ENCODE data around the gene SORBS1. TPM values are rescaled to one million over a fixed set of nuclear protein-coding genes. Genes with fewer than 3 reads are reported as not detected.

Gene SORBS1
- total RNA-seq, 1 donor from 2014 or later, result 16.1 TPM

DNA sequence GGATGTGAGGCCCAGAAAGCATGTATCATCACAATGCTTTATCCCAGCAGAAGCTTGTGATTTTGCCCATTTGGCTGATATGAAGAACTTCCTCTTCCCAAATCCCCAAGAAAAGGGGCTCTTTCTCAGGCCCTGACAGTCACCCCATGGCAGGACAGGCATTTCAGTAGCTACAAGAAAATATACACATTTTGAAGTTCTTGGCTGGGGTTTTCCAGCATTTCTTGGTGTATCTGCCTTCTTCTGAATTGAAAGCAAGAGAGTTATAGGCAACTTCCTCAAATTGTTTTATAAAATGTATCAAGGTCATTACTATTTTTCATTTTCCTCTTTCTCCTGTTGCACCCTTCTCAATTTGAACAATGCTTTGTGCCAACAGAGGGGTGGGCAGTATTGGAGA lies 207.1 kb downstream of the SORBS1 start:
- peaks cover 3% of the 10 kb centered on the region for H3K4me1 Mint-ChIP-seq
- H3K27ac Mint-ChIP-seq, result no peak overlapping the region
- H3K27me3 ChIP-seq, result no peaks in the 10 kb centered on the region
- no peak overlapping the region for H3K27ac ChIP-seq
- DNase-seq (ENCODE audit: low spot score), result no peak
- peaks cover 3% of the 10 kb centered on the region for H3K27me3 Mint-ChIP-seq (ENCODE audit: insufficient read depth, low read depth)
- no peaks in the 10 kb centered on the region for H3K79me2 ChIP-seq (ENCODE audit: low read depth)
- no peak overlapping the region for H3K4me2 ChIP-seq
- H3K9me3 Mint-ChIP-seq, result no peaks in the 10 kb centered on the region
- peaks cover 7% of the 10 kb centered on the region for H3K4me1 ChIP-seq
- H3K36me3 ChIP-seq, result no peaks in the 10 kb centered on the region
- no peaks in the 10 kb centered on the region for H3F3A ChIP-seq (ENCODE audit: low read depth)
- H3K4me3 Mint-ChIP-seq, result no peak overlapping the region
- H3K9me3 ChIP-seq (ENCODE audit: low read depth), result no peaks in the 10 kb centered on the region
- H3K9ac ChIP-seq, result no peak overlapping the region
- TF ChIP-seq EZH2 (IDR thresholded peaks at IDR 0.05) (no peak), EZH2phosphoT487 (IDR thresholded peaks at IDR 0.05) (no peak)
- TF ChIP-seq, protein P1, sequence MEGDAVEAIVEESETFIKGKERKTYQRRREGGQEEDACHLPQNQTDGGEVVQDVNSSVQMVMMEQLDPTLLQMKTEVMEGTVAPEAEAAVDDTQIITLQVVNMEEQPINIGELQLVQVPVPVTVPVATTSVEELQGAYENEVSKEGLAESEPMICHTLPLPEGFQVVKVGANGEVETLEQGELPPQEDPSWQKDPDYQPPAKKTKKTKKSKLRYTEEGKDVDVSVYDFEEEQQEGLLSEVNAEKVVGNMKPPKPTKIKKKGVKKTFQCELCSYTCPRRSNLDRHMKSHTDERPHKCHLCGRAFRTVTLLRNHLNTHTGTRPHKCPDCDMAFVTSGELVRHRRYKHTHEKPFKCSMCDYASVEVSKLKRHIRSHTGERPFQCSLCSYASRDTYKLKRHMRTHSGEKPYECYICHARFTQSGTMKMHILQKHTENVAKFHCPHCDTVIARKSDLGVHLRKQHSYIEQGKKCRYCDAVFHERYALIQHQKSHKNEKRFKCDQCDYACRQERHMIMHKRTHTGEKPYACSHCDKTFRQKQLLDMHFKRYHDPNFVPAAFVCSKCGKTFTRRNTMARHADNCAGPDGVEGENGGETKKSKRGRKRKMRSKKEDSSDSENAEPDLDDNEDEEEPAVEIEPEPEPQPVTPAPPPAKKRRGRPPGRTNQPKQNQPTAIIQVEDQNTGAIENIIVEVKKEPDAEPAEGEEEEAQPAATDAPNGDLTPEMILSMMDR (IDR thresholded peaks at IDR 0.05), result no peak
- H3K36me3 Mint-ChIP-seq, result no peaks in the 10 kb centered on the region
- H2AFZ ChIP-seq (replicated peaks), result no peak overlapping the region
- no peak overlapping the region for H3K4me3 ChIP-seq
- no peaks in the 10 kb centered on the region for H4K20me1 ChIP-seq (ENCODE audit: low read depth)

DNA sequence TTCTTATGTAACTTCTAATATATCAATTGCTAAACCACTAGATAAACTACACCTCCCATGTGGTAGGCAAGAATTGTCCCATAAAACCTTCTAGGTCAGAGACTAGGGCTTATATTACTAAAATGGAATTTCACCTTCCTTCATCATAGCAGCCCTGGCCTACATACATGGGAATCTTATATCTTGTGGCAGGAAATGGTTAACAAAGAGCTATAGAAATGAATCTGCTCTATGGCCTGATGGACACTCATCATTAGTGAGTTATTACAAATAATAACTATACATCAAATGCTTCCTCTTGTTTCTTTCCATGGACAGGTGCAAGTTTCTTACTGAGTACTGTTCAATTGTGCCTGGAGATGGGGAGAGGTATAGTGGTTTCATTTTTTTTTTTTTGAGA lies 208.0 kb downstream of the SORBS1 start:
- Histone ChIP-seq H3F3A (ENCODE audit: low read depth) (no peaks in the 10 kb centered on the region), H2AFZ (replicated peaks) (no peak overlapping the region), H3K27me3 (no peaks in the 10 kb centered on the region), H3K4me1 (peaks cover 7% of the 10 kb centered on the region), H3K27ac (no peak overlapping the region), H3K36me3 (no peaks in the 10 kb centered on the region), H3K4me2 (no peak overlapping the region), H3K79me2 (ENCODE audit: low read depth) (no peaks in the 10 kb centered on the region), H4K20me1 (ENCODE audit: low read depth) (no peaks in the 10 kb centered on the region), H3K9me3 (ENCODE audit: low read depth) (no peaks in the 10 kb centered on the region), H3K4me3 (no peak overlapping the region), H3K9ac (no peak overlapping the region)
- Mint-ChIP-seq H3K27me3 (ENCODE audit: insufficient read depth, low read depth) (peaks cover 3% of the 10 kb centered on the region), H3K4me3 (no peak overlapping the region), H3K4me1 (peaks cover 3% of the 10 kb centered on the region), H3K27ac (no peak overlapping the region), H3K36me3 (no peaks in the 10 kb centered on the region), H3K9me3 (no peaks in the 10 kb centered on the region)
- DNase-seq (ENCODE audit: low spot score), result no peak
- no peak for TF ChIP-seq EZH2phosphoT487 (IDR thresholded peaks at IDR 0.05)
- no peak for TF ChIP-seq EZH2 (IDR thresholded peaks at IDR 0.05)
- TF ChIP-seq, protein P1 (IDR thresholded peaks at IDR 0.05), result no peak

DNA sequence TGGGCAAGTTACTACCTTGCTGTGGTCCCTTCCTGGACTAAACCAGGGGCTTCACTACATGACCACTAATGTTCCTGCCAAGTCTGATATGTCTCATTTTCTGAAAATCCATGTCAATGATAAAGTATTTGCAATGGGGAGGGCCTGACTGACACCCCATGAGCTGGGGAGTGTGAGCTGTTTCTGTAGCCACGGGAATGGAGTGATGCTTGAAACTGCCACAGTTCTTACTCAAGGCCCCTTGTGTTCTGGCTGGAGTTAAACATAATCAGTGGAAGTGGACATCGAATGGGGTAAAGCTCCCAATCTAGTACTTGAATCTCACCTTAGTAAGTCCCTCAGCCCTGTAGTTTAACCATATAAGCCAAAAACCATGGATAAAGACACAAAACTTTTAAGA lies 208.5 kb downstream of the SORBS1 start:
- Histone ChIP-seq H3K4me3 (no peak overlapping the region), H3K27ac (no peak overlapping the region), H2AFZ (replicated peaks) (no peak overlapping the region), H3K9ac (no peak overlapping the region), H3K4me1 (peaks cover 7% of the 10 kb centered on the region), H3K36me3 (no peaks in the 10 kb centered on the region), H4K20me1 (ENCODE audit: low read depth) (no peaks in the 10 kb centered on the region), H3K9me3 (ENCODE audit: low read depth) (no peaks in the 10 kb centered on the region), H3F3A (ENCODE audit: low read depth) (no peaks in the 10 kb centered on the region), H3K27me3 (no peaks in the 10 kb centered on the region), H3K4me2 (no peak overlapping the region), H3K79me2 (ENCODE audit: low read depth) (no peaks in the 10 kb centered on the region)
- no peaks in the 10 kb centered on the region for H3K9me3 Mint-ChIP-seq
- H3K4me1 Mint-ChIP-seq, result peaks cover 3% of the 10 kb centered on the region
- H3K27me3 Mint-ChIP-seq (ENCODE audit: insufficient read depth, low read depth), result no peaks in the 10 kb centered on the region
- H3K36me3 Mint-ChIP-seq, result no peaks in the 10 kb centered on the region
- DNase-seq (ENCODE audit: low spot score), result no peak
- no peak overlapping the region for H3K4me3 Mint-ChIP-seq
- no peak overlapping the region for H3K27ac Mint-ChIP-seq
- TF ChIP-seq, protein P1 (IDR thresholded peaks at IDR 0.05), result no peak
- TF ChIP-seq EZH2 (IDR thresholded peaks at IDR 0.05), result no peak
- no peak for TF ChIP-seq EZH2phosphoT487 (IDR thresholded peaks at IDR 0.05)

Measured in neural progenitor cell (in vitro differentiated cells).